GM12878 (cell line): ENCODE measurements around the gene CSPG5. TPM values are rescaled to one million over a fixed set of nuclear protein-coding genes. Genes with fewer than 3 reads are reported as not detected.

Experiments
- ATF7 ChIP-seq: fragments of 450-650 bp; IDR thresholded peaks from 2 replicates; pipeline ENCODE4 v1.6.1; 2016; ENCODE audit warnings: low read depth, mild to moderate bottlenecking
- BHLHE40 ChIP-seq, 2 experiments: fragments of 450-650 bp in 1 of 2; IDR thresholded peaks; 2 replicates each; pipeline ENCODE4 v1.6.1; 2011 to 2017; ENCODE audit warnings: low read depth in 2 of 2, borderline replicate concordance in 1 of 2, improper control_type of control experiment in 1 of 2, low read length in 1 of 2, mild to moderate bottlenecking in 1 of 2
- NFIC ChIP-seq: IDR thresholded peaks from 2 replicates; pipeline ENCODE4 v1.6.1; 2012; ENCODE audit warnings: low read depth, mild to moderate bottlenecking, inconsistent platforms, low read length, moderate library complexity
- NKRF ChIP-seq: fragments of 450-650 bp; conservative IDR thresholded peaks from 2 replicates; pipeline ENCODE4 v1.6.1; 2017; ENCODE audit warnings: mild to moderate bottlenecking, moderate library complexity
- NR2F1 ChIP-seq: fragments of 450-650 bp; conservative IDR thresholded peaks from 2 replicates; pipeline ENCODE4 v1.6.1; 2017; ENCODE audit warnings: mild to moderate bottlenecking
- SMARCA5 ChIP-seq: fragments of 450-650 bp; IDR thresholded peaks from 2 replicates; pipeline ENCODE4 v1.6.1; 2017; ENCODE audit warnings: mild to moderate bottlenecking
- SUPT20H ChIP-seq: IDR thresholded peaks from 2 replicates; pipeline ENCODE4 v1.6.1; 2011; ENCODE audit warnings: low read depth, mild to moderate bottlenecking, low read length, moderate library complexity, borderline replicate concordance; ENCODE audit not compliant: control insufficient read depth
- YBX1 ChIP-seq: fragments of 450-650 bp; IDR thresholded peaks from 2 replicates; pipeline ENCODE4 v1.6.1; 2016; ENCODE audit warnings: antibody characterized with exemption
- ZNF274 ChIP-seq: IDR thresholded peaks from one replicate; pipeline ENCODE4 v1.8.0; 2011; ENCODE audit not compliant: insufficient read length, insufficient read depth
- ZNF384 ChIP-seq: IDR thresholded peaks from 2 replicates; pipeline ENCODE4 v1.6.1; 2012; ENCODE audit warnings: low read depth, mild to moderate bottlenecking, low read length, improper control_type of control experiment, borderline replicate concordance
- ZNF687 ChIP-seq: fragments of 450-650 bp; IDR thresholded peaks from 2 replicates; pipeline ENCODE4 v1.6.1; 2017; ENCODE audit warnings: mild to moderate bottlenecking, moderate library complexity
- polyA plus RNA-seq, 11 experiments: library from polyadenylated mRNA; depleted of rRNA in 4 of 11; unstranded in 6 of 11; stranded (reverse) in 5 of 11; fragments of >200 nt; fragmentation: Nextera tagmentation in 4 of 11; fragmentation: Illumina TruSeq in 1 of 11; extraction: Ambion mirVana in 4 of 11; extraction: Trizol in 1 of 11; gene quantifications; 1 replicate in 1 of 11; 2 replicates in 10 of 11; pipeline versions ENCODE4 v1.2.1 to v1.2.3, GENCODE V29; 2011 to 2016; ENCODE audit warnings: inconsistent platforms in 2 of 11, missing spikeins in 2 of 11, low read depth in 1 of 11
- total RNA-seq, 4 experiments: library from RNA; depleted of rRNA in 3 of 4; stranded (reverse); fragments of >200 nt in 3 of 4; fragmentation: Illumina TruSeq in 1 of 4; extraction: Trizol in 1 of 4; gene quantifications; 2 replicates each; pipeline versions ENCODE4 v1.2.1 to v1.2.3, GENCODE V29; 2013 to 2021

The CSPG5 gene
- total and polyA plus RNA-seq, 10 of the 15 experiments (the other 5 are each of a cell fraction or from before 2014, with no cell fraction given) = 0.08 to 0.17 TPM; not detected in 8

- no peak for TF ChIP-seq NKRF
- TF ChIP-seq BHLHE40 (IDR thresholded peaks at IDR 0.05; ENCODE audit: borderline replicate concordance in 1 of 2, low read depth in 2 of 2, low read length in 1 of 2) = no peak
- no peak for TF ChIP-seq SUPT20H
- TF ChIP-seq ATF7 = no peak
- TF ChIP-seq NFIC = no peak
- no peak for TF ChIP-seq ZNF687
- TF ChIP-seq YBX1 = no peak
- TF ChIP-seq SMARCA5 = no peak
- TF ChIP-seq ZNF274 = no peak
- no peak for TF ChIP-seq NR2F1
- TF ChIP-seq ZNF384 = no peak
These were observed 31.9 kb upstream of the CSPG5 start (continued) for GRCh38 chr3:47610583-47610982.
